Measurements from ENCODE around the gene ARHGEF11. TPM values are rescaled to one million over a fixed set of nuclear protein-coding genes. Genes with fewer than 3 reads are reported as not detected.

Gene ARHGEF11
- total and polyA plus RNA-seq, 2 of the 4 experiments (the other 2 are of a cell fraction): 16.8 to 17.2 TPM

- Histone ChIP-seq H2BK15ac (ENCODE audit: low read depth, low read length) (no peak overlapping the region), H4K5ac (ENCODE audit: low read depth, low read length) (no peak overlapping the region), H3K14ac (replicated peaks; ENCODE audit: low read depth, low read length) (no peak overlapping the region), H3K18ac (ENCODE audit: low read depth, low read length) (no peak overlapping the region), H4K8ac (ENCODE audit: low read depth in 2 of 2, low read length in 2 of 2) (no peak overlapping the region), H3K4me1 (ENCODE audit: control insufficient read depth, insufficient read depth, low read length) (peaks cover 15% of the 10 kb centered on the region), H3K27me3 (ENCODE audit: control insufficient read depth, insufficient read depth, low read length) (no peaks in the 10 kb centered on the region), H2BK5ac (ENCODE audit: low read depth, low read length, poor library complexity, severe bottlenecking) (no peak overlapping the region), H2AFZ (replicated peaks; ENCODE audit: low read length, poor library complexity) (no peak overlapping the region), H3K36me3 (ENCODE audit: control insufficient read depth, insufficient read depth, low read length) (no peaks in the 10 kb centered on the region), H3K23ac (ENCODE audit: low read depth, low read length) (no peak overlapping the region), H3K9ac (ENCODE audit: low read depth, low read length) (no peak overlapping the region), H3K4me2 (ENCODE audit: low read depth, low read length) (no peak overlapping the region), H2BK20ac (ENCODE audit: low read depth, low read length) (no peak overlapping the region), H2AK5ac (ENCODE audit: low read depth, low read length) (no peak overlapping the region), H3K56ac (ENCODE audit: extremely low read depth, insufficient read depth, low read length) (no peak overlapping the region), H3K79me1 (ENCODE audit: low read depth in 1 of 2, low read length in 2 of 2) (peaks cover 34 to 67% of the 10 kb centered on the region in 2 experiments), H3K9me1 (ENCODE audit: insufficient read depth, low read length) (peaks cover 5% of the 10 kb centered on the region; the same call in 1 of the 2 replicates), H2BK120ac (ENCODE audit: low read depth, low read length) (no peak overlapping the region), H4K20me1 (ENCODE audit: insufficient read depth, low read length) (peaks cover 41% of the 10 kb centered on the region; the same call in 1 of the 2 replicates), H3K9me3 (ENCODE audit: control insufficient read depth, insufficient read depth, low read length) (no peaks in the 10 kb centered on the region), H2AK9ac (replicated peaks; ENCODE audit: low read depth, low read length, poor library complexity) (no peak overlapping the region), H3K4ac (ENCODE audit: low read depth, low read length) (no peak overlapping the region), H3K4me3 (ENCODE audit: insufficient read depth, low read depth, low read length) (no peak overlapping the region), H4K91ac (ENCODE audit: insufficient read depth, low read depth, low read length) (no peak overlapping the region), H3K27ac (ENCODE audit: insufficient read depth, low read length) (no peak overlapping the region)
- ChIA-PET POLR2A (ENCODE audit: unreplicated experiment) (no interaction called here), CTCF (no interaction called here)
- in situ Hi-C loops (cut with MboI; ENCODE audit: low sequenced_read_pairs) (no loop called here), intact Hi-C loops (cut with micrococcal nuclease) (loop anchor here (5.0 kb wide), 1 partner anchor 37 kb away; no protein-coding TSS in a partner anchor), dilution Hi-C loops (cut with HindIII; ENCODE audit: low sequenced_read_pairs, unreplicated experiment) (no loop called here)
- WGBS, 2 experiments (ENCODE audit: extremely low coverage in 2 of 2, insufficient read length in 1 of 2): no CpG with 5 or more reads among the region's 3 CpGs
- no peak for ATAC-seq (ENCODE audit: low read depth)
- no TSS peak for BruUV-seq (replicated peaks)
- TF ChIP-seq CHD1 (IDR thresholded peaks at IDR 0.05; ENCODE audit: low read depth, low read length) (no peak), CTCF (conservative IDR thresholded peaks at IDR 0.05; ENCODE audit: low read depth, low read length) (no peak), NFE2L2 (IDR thresholded peaks at IDR 0.05; ENCODE audit: low read depth, low read length) (no peak), BHLHE40 (IDR thresholded peaks at IDR 0.05; ENCODE audit: low read depth, low read length) (no peak), RAD21 (IDR thresholded peaks at IDR 0.05; ENCODE audit: low read length) (no peak), SMC3 (IDR thresholded peaks at IDR 0.05; ENCODE audit: low read depth, low read length) (no peak), MAZ (IDR thresholded peaks at IDR 0.05; ENCODE audit: borderline replicate concordance, low read depth, low read length) (no peak), POLR2A (IDR thresholded peaks at IDR 0.05; ENCODE audit: low read depth, low read length) (no peak), RCOR1 (IDR thresholded peaks at IDR 0.05; ENCODE audit: insufficient replicate concordance, low read length) (no peak), MXI1 (IDR thresholded peaks at IDR 0.05; ENCODE audit: borderline replicate concordance, low read depth, low read length) (no peak), CEBPB (IDR thresholded peaks at IDR 0.05; ENCODE audit: low read depth, low read length) (no peak), RFX5 (IDR thresholded peaks at IDR 0.05; ENCODE audit: low read depth, low read length) (no peak), MAFK (IDR thresholded peaks at IDR 0.05; ENCODE audit: low read depth, low read length) (no peak), FOS (IDR thresholded peaks at IDR 0.05; ENCODE audit: low read depth, low read length) (no peak)
- TF ChIP-seq, protein P1, sequence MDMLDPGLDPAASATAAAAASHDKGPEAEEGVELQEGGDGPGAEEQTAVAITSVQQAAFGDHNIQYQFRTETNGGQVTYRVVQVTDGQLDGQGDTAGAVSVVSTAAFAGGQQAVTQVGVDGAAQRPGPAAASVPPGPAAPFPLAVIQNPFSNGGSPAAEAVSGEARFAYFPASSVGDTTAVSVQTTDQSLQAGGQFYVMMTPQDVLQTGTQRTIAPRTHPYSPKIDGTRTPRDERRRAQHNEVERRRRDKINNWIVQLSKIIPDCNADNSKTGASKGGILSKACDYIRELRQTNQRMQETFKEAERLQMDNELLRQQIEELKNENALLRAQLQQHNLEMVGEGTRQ (IDR thresholded peaks at IDR 0.05; ENCODE audit: low read depth, low read length): no peak
- TF ChIP-seq, protein P2, sequence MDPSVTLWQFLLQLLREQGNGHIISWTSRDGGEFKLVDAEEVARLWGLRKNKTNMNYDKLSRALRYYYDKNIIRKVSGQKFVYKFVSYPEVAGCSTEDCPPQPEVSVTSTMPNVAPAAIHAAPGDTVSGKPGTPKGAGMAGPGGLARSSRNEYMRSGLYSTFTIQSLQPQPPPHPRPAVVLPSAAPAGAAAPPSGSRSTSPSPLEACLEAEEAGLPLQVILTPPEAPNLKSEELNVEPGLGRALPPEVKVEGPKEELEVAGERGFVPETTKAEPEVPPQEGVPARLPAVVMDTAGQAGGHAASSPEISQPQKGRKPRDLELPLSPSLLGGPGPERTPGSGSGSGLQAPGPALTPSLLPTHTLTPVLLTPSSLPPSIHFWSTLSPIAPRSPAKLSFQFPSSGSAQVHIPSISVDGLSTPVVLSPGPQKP (IDR thresholded peaks at IDR 0.05; ENCODE audit: borderline replicate concordance, low read depth, low read length): no peak
- no peak for DNase-seq
Measured at GRCh38 chr1:157004806-157005205, 40.7 kb downstream of the ARHGEF11 start.

All from IMR-90 (cell line).